H9 (cell line): ENCODE measurements around the gene NOS1AP. TPM values are rescaled to one million over a fixed set of nuclear protein-coding genes. Genes with fewer than 3 reads are reported as not detected.

Experiments used
- DNase-seq: peaks from one replicate; pipeline ENCODE4 v3.0.0-alpha.2; 2017
- H2AFZ ChIP-seq: one replicate; pipeline ENCODE4 v1.6.1; 2013; ENCODE audit warnings: mild to moderate bottlenecking, low read length, control low read depth, moderate library complexity
- H2AK5ac ChIP-seq: 2 replicates; pipeline ENCODE4 v1.6.1; 2013; ENCODE audit warnings: low read length, control low read depth, mixed read lengths; ENCODE audit not compliant: insufficient read length
- H2BK120ac ChIP-seq: one replicate; pipeline ENCODE4 v1.6.1; 2013; ENCODE audit warnings: low read depth, mild to moderate bottlenecking, low read length, control low read depth, inconsistent platforms; ENCODE audit not compliant: poor library complexity, severe bottlenecking
- H2BK12ac ChIP-seq: 2 replicates; pipeline ENCODE4 v1.6.1; 2013; ENCODE audit warnings: low read length, control low read depth, mixed read lengths, low read depth; ENCODE audit not compliant: insufficient read length
- H2BK15ac ChIP-seq: 2 replicates; pipeline ENCODE4 v1.6.1; 2013; ENCODE audit warnings: low read depth, low read length, control low read depth
- H2BK20ac ChIP-seq: one replicate; pipeline ENCODE4 v1.6.1; 2013; ENCODE audit warnings: low read depth, mild to moderate bottlenecking, low read length, control low read depth, inconsistent platforms; ENCODE audit not compliant: poor library complexity, severe bottlenecking
- H2BK5ac ChIP-seq: 2 replicates; pipeline ENCODE4 v1.6.1; 2013; ENCODE audit warnings: low read length, control low read depth, mixed read lengths; ENCODE audit not compliant: insufficient read length
- H3K14ac ChIP-seq: 2 replicates; pipeline ENCODE4 v1.6.1; 2013; ENCODE audit warnings: low read length, control low read depth; ENCODE audit not compliant: insufficient read depth
- H3K18ac ChIP-seq: 2 replicates; pipeline ENCODE4 v1.6.1; 2013; ENCODE audit warnings: low read depth, mild to moderate bottlenecking, mixed read lengths, low read length, control low read depth; ENCODE audit not compliant: insufficient read length
- H3K23ac ChIP-seq: 2 replicates; pipeline ENCODE4 v1.6.1; 2013; ENCODE audit warnings: low read length, control low read depth, mixed read lengths, low read depth; ENCODE audit not compliant: insufficient read length
- H3K23me2 ChIP-seq: 2 replicates; pipeline ENCODE4 v1.6.1; 2013; ENCODE audit warnings: low read depth, mild to moderate bottlenecking, mixed read lengths, low read length, control low read depth; ENCODE audit not compliant: insufficient read length, poor library complexity, severe bottlenecking
- H3K27ac ChIP-seq: 2 replicates; pipeline ENCODE4 v1.5.1; 2013; ENCODE audit warnings: low read length, control low read depth, mixed read lengths, low read depth; ENCODE audit not compliant: insufficient read length
- H3K27me3 ChIP-seq: 2 replicates; pipeline ENCODE4 v1.6.1; 2013; ENCODE audit warnings: low read length, control low read depth, inconsistent platforms; ENCODE audit not compliant: insufficient read depth
- H3K4ac ChIP-seq: 2 replicates; pipeline ENCODE4 v1.6.1; 2013; ENCODE audit warnings: low read depth, mild to moderate bottlenecking, control low read depth, inconsistent platforms, low read length, moderate library complexity
- H3K4me1 ChIP-seq: 2 replicates; pipeline ENCODE4 v1.6.1; 2013; ENCODE audit warnings: low read length, control low read depth, inconsistent platforms; ENCODE audit not compliant: insufficient read depth
- H3K4me2 ChIP-seq: 2 replicates; pipeline ENCODE4 v1.6.1; 2013; ENCODE audit warnings: low read length, control low read depth, mixed read lengths; ENCODE audit not compliant: insufficient read length, insufficient read depth
- H3K56ac ChIP-seq: 2 replicates; pipeline ENCODE4 v1.6.1; 2013; ENCODE audit warnings: low read depth, mild to moderate bottlenecking, mixed read lengths, low read length, control low read depth; ENCODE audit not compliant: insufficient read length
- H3K79me1 ChIP-seq: 2 replicates; pipeline ENCODE4 v1.6.1; 2013; ENCODE audit warnings: low read depth, mild to moderate bottlenecking, moderate library complexity, low read length, control low read depth, inconsistent platforms; ENCODE audit not compliant: insufficient read depth, poor library complexity, severe bottlenecking
- H3K79me2 ChIP-seq: 2 replicates; pipeline ENCODE4 v1.6.1; 2013; ENCODE audit warnings: low read length, control low read depth, inconsistent platforms; ENCODE audit not compliant: insufficient read depth
- H3K9ac ChIP-seq: 2 replicates; pipeline ENCODE4 v1.6.1; 2013; ENCODE audit warnings: low read length, control low read depth, mixed read lengths; ENCODE audit not compliant: insufficient read length; ENCODE audit errors: extremely low read depth
- H3K9me3 ChIP-seq: one replicate; pipeline ENCODE4 v1.6.1; 2013; ENCODE audit warnings: low read depth, low read length, inconsistent platforms; ENCODE audit not compliant: control insufficient read depth
- H3T11ph ChIP-seq: one replicate; pipeline ENCODE4 v1.6.1; 2013; ENCODE audit warnings: mild to moderate bottlenecking, low read length, control low read depth, inconsistent platforms
- H4K20me1 ChIP-seq: one replicate; pipeline ENCODE4 v1.6.1; 2013; ENCODE audit not compliant: control insufficient read depth, insufficient read length, insufficient read depth
- H4K5ac ChIP-seq: 2 replicates; pipeline ENCODE4 v1.6.1; 2013; ENCODE audit warnings: low read depth, mild to moderate bottlenecking, mixed read lengths, low read length, control low read depth; ENCODE audit not compliant: insufficient read length
- H4K8ac ChIP-seq: replicated peaks from 2 replicates; pipeline ENCODE4 v1.6.1; 2013; ENCODE audit warnings: low read length, control low read depth, mixed read lengths, low read depth; ENCODE audit not compliant: insufficient read length
- H4K91ac ChIP-seq: 2 replicates; pipeline ENCODE4 v1.6.1; 2013; ENCODE audit warnings: low read depth, mild to moderate bottlenecking, moderate library complexity, mixed read lengths, low read length, control low read depth; ENCODE audit not compliant: insufficient read length
- H3K27ac Mint-ChIP-seq, 3 experiments: 2 replicates in 2 of 3; 3 replicates in 1 of 3; pipeline ENCODE4 v1.8.0; 2020 to 2021; ENCODE audit warnings: mixed read lengths in 3 of 3, mild to moderate bottlenecking in 1 of 3, moderate library complexity in 1 of 3
- H3K27me3 Mint-ChIP-seq: 2 replicates; pipeline ENCODE4 v1.8.0; 2021; ENCODE audit warnings: low read depth, mild to moderate bottlenecking, moderate library complexity, mixed read lengths
- H3K36me3 Mint-ChIP-seq, 3 experiments: 2 replicates in 2 of 3; 3 replicates in 1 of 3; pipeline ENCODE4 v1.8.0; 2020 to 2021; ENCODE audit warnings: low read depth in 3 of 3, mixed read lengths in 3 of 3; ENCODE audit not compliant: insufficient read depth in 1 of 3
- H3K4me1 Mint-ChIP-seq, 2 experiments: 2 replicates each; pipeline ENCODE4 v1.8.0; 2020; ENCODE audit warnings: mixed read lengths in 2 of 2
- H3K4me3 Mint-ChIP-seq, 2 experiments: 2 replicates in 1 of 2; 3 replicates in 1 of 2; pipeline ENCODE4 v1.8.0; 2020 to 2021; ENCODE audit warnings: mild to moderate bottlenecking in 2 of 2, mixed read lengths in 2 of 2, moderate library complexity in 1 of 2
- H3K9me3 Mint-ChIP-seq, 2 experiments: 2 replicates in 1 of 2; 3 replicates in 1 of 2; pipeline ENCODE4 v1.8.0; 2020; ENCODE audit warnings: mild to moderate bottlenecking in 2 of 2, mixed read lengths in 2 of 2, moderate library complexity in 1 of 2
- CTCF ChIP-seq: fragments of 200-600 bp; sonication (generic); conservative IDR thresholded peaks from 3 replicates; pipeline ENCODE4 v1.8.0; 2021; ENCODE audit warnings: antibody characterized with exemption, mild to moderate bottlenecking
- WGBS: extraction: QIAGEN DNeasy Blood & Tissue Kit; methylation state at CpG from one replicate; pipeline ENCODE4 v1.1.7; 2013; ENCODE audit warnings: missing lambda C conversion rate, low lambda C conversion rate, mixed read lengths; ENCODE audit not compliant: insufficient read length; ENCODE audit errors: extremely low coverage; 5-methylcytosine and 5-hydroxymethylcytosine counted together
- total RNA-seq: library from RNA; stranded (reverse); gene quantifications from 2 replicates; pipeline ENCODE4 v1.2.1, GENCODE V29; 2021

The NOS1AP gene
- total RNA-seq, 1 experiment from 2014 or later, result 8.4 TPM

- Histone ChIP-seq H3K14ac (no peak overlapping the region), H4K91ac (no peak overlapping the region), H3K4me2 (no peak overlapping the region), H3T11ph (no peak overlapping the region), H3K27ac (no peak overlapping the region), H2BK120ac (no peak overlapping the region), H4K5ac (no peak overlapping the region), H3K23ac (no peak overlapping the region), H3K23me2 (no peaks in the 10 kb centered on the region), H3K4ac (no peak overlapping the region), H2AK5ac (no peak overlapping the region), H4K20me1 (no peaks in the 10 kb centered on the region), H2BK12ac (no peak overlapping the region), H3K4me1 (peaks cover 5% of the 10 kb centered on the region; the same call in 1 of the 2 replicates), H2AFZ (no peak overlapping the region), H2BK5ac (no peak overlapping the region), H3K56ac (no peak overlapping the region), H3K9me3 (no peaks in the 10 kb centered on the region), H3K27me3 (no peaks in the 10 kb centered on the region), H3K9ac (no peak overlapping the region), H3K18ac (no peak overlapping the region), H3K79me1 (no peaks in the 10 kb centered on the region), H3K79me2 (no peaks in the 10 kb centered on the region), H4K8ac (no peak overlapping the region), H2BK15ac (no peak overlapping the region), H2BK20ac (no peak overlapping the region)
- Mint-ChIP-seq H3K4me3 (no peak overlapping the region), H3K27me3 (no peaks in the 10 kb centered on the region), H3K36me3 (peaks cover 0 to 5% (median 4%) of the 10 kb centered on the region in 3 experiments; a peak in 5 of 7 replicates), H3K27ac (peak overlapping the region in 2 of 3 experiments; percentile 3 to 13; a peak in 4 of 7 replicates), H3K9me3 (peaks cover 0 to 3% of the 10 kb centered on the region in 2 experiments; a peak in 1 of 5 replicates), H3K4me1 (peaks cover 14 to 18% of the 10 kb centered on the region in 2 experiments)
- WGBS, result no CpG with 5 or more reads among the region's 3 CpGs
- TF ChIP-seq CTCF, result no peak
- no peak for DNase-seq
Observed at GRCh38 chr1:162302306-162303003, 233.0 kb downstream of the NOS1AP start.
